Adrenal gland (tissue), 12 donors: Measurements from ENCODE around the gene POLE3. TPM values are rescaled to one million over a fixed set of nuclear protein-coding genes. Genes with fewer than 3 reads are reported as not detected.
"Not testable (repeated sequence)": the region's sequence is repeated elsewhere in the genome, so short reads cannot be mapped to it uniquely, and the experiment has no call there.

Experiments
- DNase-seq, 7 donors: peaks; one replicate each; pipeline ENCODE4 v3.0.0-alpha.2; 2019 to 2020
- H3K27ac ChIP-seq, 5 donors: fragments of 200-600 bp; sonication (generic) in 4 of 5; 1 replicate in 3 of 5; 2 replicates in 2 of 5; pipeline versions ENCODE4 v1.5.1 to v1.8.0; 2016 to 2020; ENCODE audit warnings: mild to moderate bottlenecking in 1 of 5
- H3K27me3 ChIP-seq: fragments of 200-600 bp; 2 replicates; pipeline ENCODE4 v1.8.0; 2021
- H3K36me3 ChIP-seq, 2 donors: fragments of 200-600 bp; replicated peaks in 1 of 2; 1 replicate in 1 of 2; 2 replicates in 1 of 2; pipeline versions ENCODE4 v1.5.1 to v1.8.0; 2018 to 2022
- H3K4me1 ChIP-seq, 2 donors: fragments of 200-600 bp; replicated peaks in 1 of 2; 1 replicate in 1 of 2; 2 replicates in 1 of 2; pipeline versions ENCODE4 v1.5.1 to v1.8.0; 2018 to 2021
- H3K4me3 ChIP-seq, 4 donors: fragments of 200-600 bp; sonication (generic) in 3 of 4; one replicate each; pipeline ENCODE4 v1.5.1; 2016 to 2018
- H3K9me3 ChIP-seq, 3 donors: fragments of 200-600 bp; sonication (generic) in 1 of 3; replicated peaks in 1 of 3; 1 replicate in 2 of 3; 2 replicates in 1 of 3; pipeline versions ENCODE4 v1.5.1 to v1.8.0; 2016 to 2021
- CTCF ChIP-seq, 6 experiments: fragments of 450-650 bp in 4 of 6; fragments of 200-600 bp in 2 of 6; sonication (generic) in 1 of 6; IDR thresholded peaks; 1 replicate in 5 of 6; 2 replicates in 1 of 6; pipeline versions ENCODE4 v1.5.1 to v1.8.0; 2016 to 2021; ENCODE audit warnings: antibody characterized with exemption in 6 of 6, mild to moderate bottlenecking in 2 of 6, moderate library complexity in 1 of 6
- POLR2A ChIP-seq, 2 donors: fragments of 450-650 bp; IDR thresholded peaks; one replicate each; pipeline ENCODE4 v1.6.1; 2017; ENCODE audit warnings: antibody characterized with exemption in 2 of 2, mild to moderate bottlenecking in 2 of 2, moderate library complexity in 1 of 2
- WGBS, 4 donors: extraction: QIAGEN DNeasy Blood & Tissue Kit in 2 of 4; methylation state at CpG; one replicate each; pipeline versions ENCODE4 v1.1.5 to v1.1.7; 2013 to 2017; 5-methylcytosine and 5-hydroxymethylcytosine counted together
- intact Hi-C, 2 donors: fragments of 100-400 bp; cut with DNase I; formaldehyde crosslinking; loops; one replicate each; pipeline versions ENCODE4 v1.14.1 to v1.15.0; 2022 to 2023
- polyA plus RNA-seq, 3 donors: library from polyadenylated mRNA; stranded (reverse); fragments of 200-250 nt in 2 of 3; fragments of 350-450 nt in 1 of 3; fragmentation: Illumina TruSeq in 1 of 3; extraction: RNeasy Lipid Tissue Mini Kit (QIAGEN cat#74804) in 1 of 3; gene quantifications; one replicate each; pipeline ENCODE4 v1.2.3, GENCODE V29; 2013 to 2014
- total RNA-seq, 9 donors: library from RNA; depleted of rRNA in 4 of 9; stranded (reverse); fragments of >200 nt in 4 of 9; fragments of 120-200 nt in 1 of 9; fragmentation: NEBNext Ultra II Directional in 1 of 9; extraction: Animal tissue kit (Norgen Biotek cat#: 25700) in 1 of 9; gene quantifications; one replicate each; pipeline versions ENCODE4 v1.1.0 to v1.2.4, GENCODE V29; 2013 to 2023
- donor health status: healthy with polysubstance abuse.
- donor health status: Bipolar disorder and iron deficiency.
- donor health status: DM: yes; HTN: yes; CAD: no.
- donor health status: DM: no; HTN: no; CAD: no.
- donor health status: DM: no; HTN: no; CAD: no.
- donor health status: DM: yes; HTN: yes; CAD: no.

Gene POLE3
- total and polyA plus RNA-seq, 12 donors: 14.9 to 79.1 (median 42.5) TPM

GRCh38 chr9:113386571-113387393, 23.7 kb downstream of the POLE3 start:
- TF ChIP-seq CTCF (IDR thresholded peaks at IDR 0.05) (no peak), POLR2A (IDR thresholded peaks at IDR 0.05) (no peak)
- peak overlapping the region in 2 of 5 donors; percentile 2 to 73 for H3K27ac ChIP-seq
- intact Hi-C loops: no loop called here
- peaks cover 4 to 6% of the 10 kb centered on the region in 2 donors for H3K4me1 ChIP-seq
- WGBS, 4 donors: 73 to 91% (median 84%) methylated on average over 4 of the region's 4 CpGs
- DNase-seq: no peak
- H3K27me3 ChIP-seq: no peaks in the 10 kb centered on the region
- H3K36me3 ChIP-seq: peaks cover 0 to 53% of the 10 kb centered on the region in 2 donors
- no peak overlapping the region for H3K4me3 ChIP-seq
- no peaks in the 10 kb centered on the region for H3K9me3 ChIP-seq

GRCh38 chr9:113381909-113382411, 28.5 kb downstream of the POLE3 start:
- 81 to 85% (median 83%) methylated on average over 7 to 8 of the region's 8 CpGs for WGBS, 4 donors
- Histone ChIP-seq H3K4me3 (no peak overlapping the region), H3K9me3 (no peaks in the 10 kb centered on the region), H3K27ac (peak overlapping the region in 2 of 5 donors; percentile 29 to 89), H3K4me1 (peaks cover 9 to 21% of the 10 kb centered on the region in 2 donors), H3K36me3 (peaks cover 0 to 5% of the 10 kb centered on the region in 2 donors), H3K27me3 (no peaks in the 10 kb centered on the region)
- DNase-seq: no peak
- TF ChIP-seq CTCF (IDR thresholded peaks at IDR 0.05) (no peak), POLR2A (IDR thresholded peaks at IDR 0.05) (no peak)
- intact Hi-C loops: no loop called here

- Histone ChIP-seq H3K4me1 (peaks cover 9 to 21% of the 10 kb centered on the region in 2 donors), H3K27ac (peak overlapping the region in 2 of 5 donors; percentile 53 to 89)
- H3K36me3 ChIP-seq, intact Hi-C loops, DNase-seq, H3K27me3 ChIP-seq, H3K9me3 ChIP-seq, H3K4me3 ChIP-seq: not testable (repeated sequence)
- WGBS, 4 donors: 73 to 91% (median 80%) methylated on average over 4 to 7 of the region's 7 CpGs
These were observed 29.0 kb downstream of the POLE3 start for GRCh38 chr9:113381441-113381840.

GRCh38 chr9:113380869-113381378, 29.6 kb downstream of the POLE3 start:
- TF ChIP-seq CTCF (IDR thresholded peaks at IDR 0.05): no peak
- TF ChIP-seq POLR2A (IDR thresholded peaks at IDR 0.05): no peak
- H3K9me3 ChIP-seq: no peaks in the 10 kb centered on the region
- peak in 1 of 7 donors; percentile 40 for DNase-seq
- 42 to 56% (median 49%) methylated on average over 1 of the region's 1 CpG for WGBS, 4 donors
- intact Hi-C loops: no loop called here
- H3K4me1 ChIP-seq: peaks cover 9 to 21% of the 10 kb centered on the region in 2 donors
- H3K27me3 ChIP-seq: no peaks in the 10 kb centered on the region
- H3K36me3 ChIP-seq: no peaks in the 10 kb centered on the region
- no peak overlapping the region for H3K4me3 ChIP-seq
- H3K27ac ChIP-seq: peak overlapping the region; percentile 37 to 89 (median 83)

GRCh38 chr9:113379829-113380210, 30.7 kb downstream of the POLE3 start:
- Histone ChIP-seq H3K4me1 (peaks cover 13 to 26% of the 10 kb centered on the region in 2 donors), H3K27ac (peak overlapping the region; percentile 37 to 89 (median 83))
- DNase-seq, intact Hi-C loops, H3K36me3 ChIP-seq, H3K9me3 ChIP-seq, H3K4me3 ChIP-seq, H3K27me3 ChIP-seq: not testable (repeated sequence)
- 67 to 73% (median 69%) methylated on average over 2 of the region's 2 CpGs for WGBS, 4 donors
